GM12865 (cell line): ENCODE measurements around the gene RRAS.

ENCODE experiments used
- DNase-seq: peaks from one replicate; pipeline ENCODE4 v3.0.0; 2010; ENCODE audit warnings: low read depth
- H3K4me3 ChIP-seq: 2 replicates; pipeline ENCODE4 v1.5.1; 2011; ENCODE audit warnings: mild to moderate bottlenecking, low read depth, low read length, control low read depth
- CTCF ChIP-seq: IDR thresholded peaks from 2 replicates; pipeline ENCODE4 v1.5.1; 2011; ENCODE audit warnings: low read length, control low read depth, low read depth, inconsistent platforms; ENCODE audit not compliant: insufficient read depth; ENCODE audit errors: missing control alignments

The RRAS gene

GRCh38 chr19:49680421-49681351 lies 40.7 kb upstream of the RRAS start:
- peak; percentile 100 for TF ChIP-seq CTCF
- H3K4me3 ChIP-seq: peak overlapping the region; percentile 35
- DNase-seq: peak; percentile 93

DNA sequence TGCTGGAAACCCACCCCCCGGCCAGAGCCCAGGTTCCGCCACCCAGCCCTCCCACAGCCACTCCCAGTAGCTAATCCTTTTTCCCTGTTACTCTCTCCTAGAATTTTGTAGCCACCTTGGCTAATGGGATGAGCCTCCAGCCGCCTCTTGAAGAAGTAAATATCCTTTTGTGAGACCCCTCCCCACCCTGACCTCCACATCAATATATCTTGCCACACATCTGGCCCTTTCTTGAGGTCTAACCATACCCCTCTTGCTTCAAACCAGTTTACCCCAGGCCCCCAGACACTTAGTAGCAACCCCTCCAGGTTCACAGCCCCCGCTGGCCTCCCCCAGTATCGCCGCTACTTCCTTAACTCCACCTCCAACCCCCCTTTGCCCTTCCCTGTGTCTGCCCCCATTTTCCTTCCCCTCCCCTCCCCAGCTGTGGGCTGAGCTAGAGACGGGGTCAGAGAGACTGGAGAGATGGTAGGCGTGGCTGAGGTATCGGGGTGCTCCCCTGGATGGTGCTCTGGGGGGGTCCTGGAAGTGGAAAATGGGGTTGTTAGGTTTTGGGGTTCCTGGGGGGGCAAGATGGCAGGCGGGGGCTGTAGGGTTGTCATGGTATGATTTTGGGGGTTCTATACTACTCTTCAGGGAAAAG lies 39.9 kb upstream of the RRAS start:
- peak overlapping the region; percentile 35 for H3K4me3 ChIP-seq
- TF ChIP-seq CTCF: no peak
- no peak for DNase-seq

DNA sequence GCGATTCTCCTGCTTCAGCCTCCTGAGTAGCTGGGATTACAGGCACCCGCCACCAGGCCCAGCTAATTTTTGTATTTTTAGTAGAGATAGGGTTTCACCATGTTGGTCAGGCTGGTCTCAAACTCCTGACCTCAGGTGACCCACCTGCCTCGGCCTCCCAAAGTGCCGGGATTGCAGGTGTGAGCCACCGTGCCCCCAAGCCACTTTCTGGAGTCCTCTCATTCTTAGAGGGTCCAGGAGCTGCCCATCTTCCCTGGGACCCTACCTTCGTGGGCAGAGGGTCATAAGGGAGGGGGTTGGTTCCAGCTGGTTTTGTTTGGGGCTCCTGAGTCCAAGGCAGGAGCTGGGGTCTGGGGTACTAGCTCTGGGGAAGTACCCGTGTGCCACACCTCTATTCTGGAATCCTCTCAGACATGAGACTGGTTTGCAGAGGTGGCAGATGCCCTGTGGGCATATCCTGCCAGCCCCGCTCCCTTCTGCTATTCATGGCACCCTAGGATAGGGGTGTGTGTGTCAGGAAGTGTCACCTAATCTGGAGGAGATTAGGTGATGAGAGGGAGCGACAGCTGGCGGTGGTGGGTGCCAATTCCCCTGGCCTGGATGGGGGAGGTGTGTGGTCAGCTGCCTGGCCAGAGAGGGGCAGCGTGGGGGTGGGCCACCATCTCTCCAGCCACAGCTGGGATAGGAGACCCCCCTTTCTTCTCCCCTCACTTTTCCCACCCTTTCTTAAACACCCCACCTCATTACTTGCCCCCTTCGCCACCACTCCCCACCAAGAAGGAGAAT lies 39.2 kb upstream of the RRAS start:
- DNase-seq: no peak

GRCh38 chr19:49677901-49678674 lies 38.1 kb upstream of the RRAS start:
- peak overlapping the region; percentile 93 for H3K4me3 ChIP-seq
- DNase-seq: peak; percentile 91
- TF ChIP-seq CTCF: peak; percentile 71

More for the DNA sequence above, 39.2 kb upstream of the RRAS start:
- peak overlapping the region; percentile 35 for H3K4me3 ChIP-seq
- TF ChIP-seq CTCF: no peak

DNA sequence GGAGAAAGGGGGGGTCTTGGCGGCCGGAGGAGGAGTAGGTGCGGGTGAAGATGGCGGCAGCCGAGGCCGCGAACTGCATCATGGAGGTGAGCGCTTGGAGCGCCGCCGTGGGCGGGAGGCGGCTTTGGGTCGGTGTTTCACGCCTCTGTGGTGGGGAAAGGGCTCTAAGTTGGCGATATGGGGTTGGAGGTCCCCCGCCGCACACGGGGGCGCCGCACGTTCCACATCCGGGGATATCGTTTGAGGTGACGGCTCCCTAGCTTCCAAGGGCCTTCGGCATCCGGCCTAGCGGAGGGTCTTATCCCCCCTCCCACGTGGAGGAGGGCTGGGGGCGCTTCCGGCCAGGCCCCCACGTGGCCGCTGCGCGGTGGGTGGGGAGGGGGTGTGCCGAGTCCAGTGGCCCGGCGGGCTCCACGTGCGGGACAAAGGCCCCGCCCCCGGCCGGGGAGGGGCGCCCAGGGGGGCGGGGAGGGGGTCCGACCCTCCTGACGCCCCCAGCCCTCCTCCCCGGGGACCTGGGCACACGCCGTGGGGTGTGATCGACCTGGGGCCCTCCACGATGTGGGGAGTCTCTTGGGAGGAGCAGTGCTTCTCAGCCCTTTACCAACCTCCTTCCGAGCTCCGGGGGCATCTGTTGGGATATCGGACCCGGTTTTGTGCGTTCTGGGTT lies 37.4 kb upstream of the RRAS start, which contains the start of gene PRMT1:
TSS of gene PRMT1 (plus strand) at position 41 of the 670 bp plus-strand sequence. CDS start at position 51, 10 bp downstream.
- DNase-seq: peak; percentile 70
- H3K4me3 ChIP-seq: peak within 1 kb of the TSS; percentile 95
- peak; percentile 1 for TF ChIP-seq CTCF
